NCI-H524 treated with DMSO at 0.1 percent for 48 hours (cell line): Measurements from ENCODE around the gene PDCD6IP.
"Not testable (repeated sequence)": the region's sequence is repeated elsewhere in the genome, so short reads cannot be mapped to it uniquely, and the experiment has no call there.

Experiments used
- DNase-seq: peaks from one replicate; lab custom pipeline; 2025; lab: John Stamatoyannopoulos, UW

The PDCD6IP gene

GRCh38 chr3:33855884-33856546 is 57.6 kb downstream of the PDCD6IP start:
- DNase-seq: no peak

DNA sequence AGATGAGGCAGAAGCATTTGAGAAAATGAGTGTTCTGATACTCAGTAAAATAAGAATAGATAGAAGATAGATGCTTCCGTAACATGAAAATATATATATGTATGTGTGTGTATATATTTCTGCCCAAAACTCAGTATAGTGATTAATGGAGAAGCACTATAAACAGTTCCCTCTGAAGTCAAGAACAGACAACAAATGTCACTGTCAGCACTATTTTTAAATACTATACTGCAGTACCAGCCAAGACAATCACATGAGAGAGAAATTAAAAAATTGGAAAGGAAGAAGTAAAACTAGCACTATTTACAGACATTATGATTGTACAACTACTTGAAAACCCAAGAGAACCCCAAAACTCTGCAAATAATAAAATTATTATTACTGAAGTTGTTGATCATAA is 59.3 kb downstream of the PDCD6IP start:
- DNase-seq: not testable (repeated sequence)

- no peak for DNase-seq
Observed at GRCh38 chr3:33858131-33858530, 59.7 kb downstream of the PDCD6IP start.

GRCh38 chr3:33860373-33861050 is 62.1 kb downstream of the PDCD6IP start:
- DNase-seq: no peak

DNA sequence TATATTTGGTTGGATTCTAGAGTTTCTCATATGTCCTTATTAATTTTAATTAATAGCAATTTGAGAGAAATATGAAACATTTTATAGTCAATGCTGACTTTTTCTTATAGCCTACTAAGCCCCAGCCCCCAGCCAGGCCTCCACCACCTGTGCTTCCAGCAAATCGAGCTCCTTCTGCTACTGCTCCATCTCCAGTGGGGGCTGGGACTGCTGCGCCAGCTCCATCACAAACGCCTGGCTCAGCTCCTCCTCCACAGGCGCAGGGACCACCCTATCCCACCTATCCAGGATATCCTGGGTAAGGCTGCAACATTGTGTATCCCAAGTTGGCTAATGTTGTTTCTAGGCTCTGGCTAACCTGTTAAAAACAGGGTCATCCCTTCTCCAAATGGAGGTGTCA is 66.7 kb downstream of the PDCD6IP start:
- no peak for DNase-seq

- DNase-seq: no peak
Observed at GRCh38 chr3:33868309-33868708, 69.9 kb downstream of the PDCD6IP start.

- DNase-seq: no peak
Observed at GRCh38 chr3:33869977-33870376, 71.5 kb downstream of the PDCD6IP start.

GRCh38 chr3:33874815-33875214 is 76.4 kb downstream of the PDCD6IP start:
- no peak for DNase-seq

GRCh38 chr3:33875680-33876079 is 77.2 kb downstream of the PDCD6IP start:
- DNase-seq: no peak

- no peak for DNase-seq
Observed at GRCh38 chr3:33877187-33877586, 78.8 kb downstream of the PDCD6IP start.

- DNase-seq: no peak
Observed at GRCh38 chr3:33879540-33879939, 81.1 kb downstream of the PDCD6IP start.

DNA sequence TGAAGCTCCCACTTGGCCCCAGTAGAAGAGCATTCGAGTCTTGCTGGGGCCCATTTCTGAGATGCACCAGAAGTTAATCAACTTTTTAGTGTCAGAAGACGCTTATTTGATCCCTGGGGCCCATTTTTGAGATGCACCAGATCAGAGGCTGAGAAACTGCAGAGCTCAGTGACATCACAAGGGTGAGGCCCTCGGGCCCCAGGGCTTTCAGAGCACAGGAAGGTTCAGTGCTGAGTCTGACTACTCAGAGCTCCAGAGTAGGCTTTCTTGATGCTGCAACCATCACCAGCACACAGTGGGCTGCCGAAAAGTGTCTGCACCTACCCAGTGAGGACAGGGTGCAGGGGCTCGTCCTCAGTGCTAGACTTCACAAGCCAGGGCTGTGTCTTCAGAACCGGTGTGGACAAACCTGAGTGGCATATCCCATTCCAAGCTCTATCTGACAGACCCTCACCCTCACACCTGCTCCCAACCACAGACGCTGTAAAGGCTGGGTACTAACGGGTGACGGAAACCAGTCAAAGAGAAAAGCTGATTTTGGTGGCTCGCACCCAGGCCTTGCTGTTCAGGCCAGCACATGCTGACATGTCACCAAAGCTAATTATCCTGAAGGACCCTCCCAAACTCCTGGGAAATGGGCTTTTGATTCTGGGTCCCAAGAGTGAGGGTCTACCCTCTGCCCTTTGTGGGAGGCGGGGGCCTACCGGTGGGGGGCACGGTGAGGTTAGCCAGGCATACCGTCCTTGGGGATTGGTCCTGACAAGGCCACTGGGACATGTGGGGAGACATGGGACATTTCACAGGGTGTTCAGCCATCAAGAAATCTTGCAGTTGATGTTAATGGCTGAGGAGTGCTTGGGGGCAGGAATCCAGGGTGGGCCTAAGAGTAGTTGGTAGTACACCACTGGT is 83.0 kb downstream of the PDCD6IP start:
- no peak for DNase-seq

GRCh38 chr3:33882296-33882695 is 83.9 kb downstream of the PDCD6IP start:
- no peak for DNase-seq

GRCh38 chr3:33883538-33883950 is 85.1 kb downstream of the PDCD6IP start:
- DNase-seq: no peak

DNA sequence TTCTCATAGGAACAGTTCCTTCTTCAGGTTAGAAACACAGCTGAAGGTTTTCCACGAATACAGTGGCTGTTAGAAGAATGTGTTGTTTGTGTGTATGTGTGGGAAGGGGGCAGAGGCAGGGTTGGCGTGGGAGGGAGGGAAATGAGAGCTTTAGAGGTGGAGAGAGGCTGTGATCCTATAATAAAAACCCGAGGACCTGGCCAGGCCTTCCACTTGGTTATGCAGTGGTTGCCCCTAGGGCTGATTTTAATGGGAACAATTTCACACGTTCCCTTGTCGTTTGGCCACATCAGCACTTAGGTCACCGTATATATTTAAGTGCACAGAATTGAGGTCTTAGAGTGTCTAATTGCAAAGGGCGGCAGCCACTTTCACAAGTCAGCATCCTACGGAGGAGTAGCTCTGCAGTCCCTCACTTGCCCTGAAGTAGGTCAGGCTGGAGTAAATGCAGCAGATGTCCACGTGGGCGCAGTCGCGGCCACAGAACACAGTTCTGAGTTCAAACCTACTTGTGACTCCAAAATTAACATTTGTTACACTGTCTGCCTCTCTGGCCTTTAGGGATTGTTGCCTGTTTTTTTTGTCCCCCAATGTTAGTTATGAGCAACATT is 85.6 kb downstream of the PDCD6IP start:
- no peak for DNase-seq

GRCh38 chr3:33884701-33885100 is 86.3 kb downstream of the PDCD6IP start:
- no peak for DNase-seq

GRCh38 chr3:33885496-33885895 is 87.1 kb downstream of the PDCD6IP start:
- DNase-seq: no peak

DNA sequence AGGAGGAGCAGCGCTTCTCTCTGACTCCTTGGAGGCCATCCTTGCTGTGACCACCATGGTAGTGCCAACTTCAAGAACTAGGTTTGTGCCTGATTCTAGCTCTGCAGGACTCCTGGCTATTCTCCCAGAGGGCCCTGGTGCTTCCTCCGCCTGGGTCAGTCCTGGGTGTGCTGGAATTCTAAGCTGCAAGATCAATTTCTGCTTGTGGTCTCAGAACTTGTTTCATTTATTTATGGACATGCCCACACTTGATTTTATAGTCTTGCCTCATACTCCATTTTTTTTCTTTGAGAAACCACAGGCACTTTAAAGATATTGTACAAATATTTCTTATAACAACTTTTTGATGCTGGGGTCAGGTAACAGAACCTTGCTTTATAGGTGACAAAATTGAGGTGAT is 87.6 kb downstream of the PDCD6IP start:
- no peak for DNase-seq

GRCh38 chr3:33887478-33887877 is 89.0 kb downstream of the PDCD6IP start:
- no peak for DNase-seq

GRCh38 chr3:33889394-33890039 is 91.1 kb downstream of the PDCD6IP start:
- no peak for DNase-seq

- no peak for DNase-seq
Observed at GRCh38 chr3:33892655-33893054, 94.2 kb downstream of the PDCD6IP start.

DNA sequence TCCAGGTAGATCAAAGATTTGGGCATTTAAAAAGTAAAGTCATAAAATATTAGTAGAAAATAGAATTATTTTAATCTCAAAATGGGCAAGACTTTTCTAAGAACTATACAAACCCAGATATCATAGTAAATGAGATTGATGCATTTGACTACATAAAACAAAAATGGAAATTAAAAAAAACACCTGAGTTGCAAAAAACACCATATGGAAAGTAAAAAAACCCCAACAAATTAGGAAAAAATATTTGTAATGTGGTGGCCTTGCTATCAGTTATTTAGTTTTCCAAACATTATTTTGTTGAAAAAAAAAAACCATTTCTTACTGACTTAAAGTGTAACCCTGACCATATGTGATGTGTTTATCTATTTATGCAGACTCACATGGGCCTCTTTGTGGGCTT is 97.2 kb downstream of the PDCD6IP start:
- DNase-seq: no peak
